ENCODE results near the gene CABYR. TPM values are rescaled to one million over a fixed set of nuclear protein-coding genes. Genes with fewer than 3 reads are reported as not detected.

The CABYR gene
- total RNA-seq, 4 donors from 2014 or later: 0.26 to 1.1 (median 0.78) TPM

DNA sequence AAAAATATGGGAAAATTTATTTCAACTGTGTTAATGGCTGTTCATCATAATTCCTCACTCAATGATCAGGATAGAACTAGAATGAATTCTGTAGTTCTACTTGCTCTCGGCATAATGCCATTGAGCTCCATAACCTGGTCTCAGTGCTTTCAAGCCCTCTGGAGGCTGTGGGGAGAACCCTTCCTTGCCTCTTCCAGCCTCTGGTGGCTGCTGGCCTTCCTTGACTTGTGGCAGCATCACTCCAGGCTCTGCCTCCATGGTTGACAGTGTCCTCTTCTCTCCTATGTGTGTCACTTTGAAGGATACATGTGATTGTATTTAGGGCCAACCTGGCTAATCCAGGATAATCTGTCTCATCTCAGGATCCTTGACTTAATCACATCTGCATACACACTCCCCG is 26.9 kb upstream of the CABYR start:
- H3K4me3 ChIP-seq: no peak overlapping the region
- WGBS, 2 donors: 74 to 85% methylated on average over 2 of the region's 2 CpGs
- TF ChIP-seq POLR2A (IDR thresholded peaks at IDR 0.05): no peak
- TF ChIP-seq, protein P1, sequence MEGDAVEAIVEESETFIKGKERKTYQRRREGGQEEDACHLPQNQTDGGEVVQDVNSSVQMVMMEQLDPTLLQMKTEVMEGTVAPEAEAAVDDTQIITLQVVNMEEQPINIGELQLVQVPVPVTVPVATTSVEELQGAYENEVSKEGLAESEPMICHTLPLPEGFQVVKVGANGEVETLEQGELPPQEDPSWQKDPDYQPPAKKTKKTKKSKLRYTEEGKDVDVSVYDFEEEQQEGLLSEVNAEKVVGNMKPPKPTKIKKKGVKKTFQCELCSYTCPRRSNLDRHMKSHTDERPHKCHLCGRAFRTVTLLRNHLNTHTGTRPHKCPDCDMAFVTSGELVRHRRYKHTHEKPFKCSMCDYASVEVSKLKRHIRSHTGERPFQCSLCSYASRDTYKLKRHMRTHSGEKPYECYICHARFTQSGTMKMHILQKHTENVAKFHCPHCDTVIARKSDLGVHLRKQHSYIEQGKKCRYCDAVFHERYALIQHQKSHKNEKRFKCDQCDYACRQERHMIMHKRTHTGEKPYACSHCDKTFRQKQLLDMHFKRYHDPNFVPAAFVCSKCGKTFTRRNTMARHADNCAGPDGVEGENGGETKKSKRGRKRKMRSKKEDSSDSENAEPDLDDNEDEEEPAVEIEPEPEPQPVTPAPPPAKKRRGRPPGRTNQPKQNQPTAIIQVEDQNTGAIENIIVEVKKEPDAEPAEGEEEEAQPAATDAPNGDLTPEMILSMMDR (IDR thresholded peaks at IDR 0.05): no peak
- peaks cover 0 to 35% (median 0%) of the 10 kb centered on the region in 3 donors for H3K36me3 ChIP-seq
- no peak for DNase-seq
- intact Hi-C loops (cut with DNase I): loop anchor here (10.0 kb wide), 2 partner anchors 97 to 167 kb away; partner anchors contain the start of gene TTC39C
- H3K27me3 ChIP-seq: no peaks in the 10 kb centered on the region
- H3K4me1 ChIP-seq: peaks cover 0 to 10% (median 0%) of the 10 kb centered on the region in 3 donors
- H3K9me3 ChIP-seq: no peaks in the 10 kb centered on the region
- H3K27ac ChIP-seq: no peak overlapping the region

- H3K36me3 ChIP-seq: peaks cover 0 to 35% (median 0%) of the 10 kb centered on the region in 3 donors
- no peak overlapping the region for H3K27ac ChIP-seq
- H3K9me3 ChIP-seq: no peaks in the 10 kb centered on the region
- no peaks in the 10 kb centered on the region for H3K27me3 ChIP-seq
- WGBS, 2 donors: 87 to 97% methylated on average over 3 to 4 of the region's 4 CpGs
- H3K4me1 ChIP-seq: peaks cover 0 to 10% (median 0%) of the 10 kb centered on the region in 3 donors
- no peak for TF ChIP-seq POLR2A (IDR thresholded peaks at IDR 0.05)
- TF ChIP-seq, protein P1 (IDR thresholded peaks at IDR 0.05): no peak
- H3K4me3 ChIP-seq: no peak overlapping the region
- DNase-seq: no peak
- intact Hi-C loops (cut with DNase I): loop anchor here (10.0 kb wide), 2 partner anchors 98 to 168 kb away; partner anchors contain the start of gene TTC39C
Observed at GRCh38 chr18:24112464-24112863, 26.4 kb upstream of the CABYR start.

- TF ChIP-seq POLR2A (IDR thresholded peaks at IDR 0.05): no peak
- TF ChIP-seq, protein P1 (IDR thresholded peaks at IDR 0.05): no peak
- no peak for DNase-seq
- intact Hi-C loops (cut with DNase I): loop anchor here (10.0 kb wide), 2 partner anchors 98 to 168 kb away; partner anchors contain the start of gene TTC39C
- no peaks in the 10 kb centered on the region for H3K9me3 ChIP-seq
- H3K36me3 ChIP-seq: peaks cover 0 to 29% (median 0%) of the 10 kb centered on the region in 3 donors
- no peak overlapping the region for H3K27ac ChIP-seq
- H3K4me3 ChIP-seq: no peak overlapping the region
- WGBS, 2 donors: 65 to 66% methylated on average over 12 of the region's 15 CpGs
- peaks cover 0 to 10% (median 0%) of the 10 kb centered on the region in 3 donors for H3K4me1 ChIP-seq
- H3K27me3 ChIP-seq: no peaks in the 10 kb centered on the region
Observed at GRCh38 chr18:24112874-24113615, 25.8 kb upstream of the CABYR start.

GRCh38 chr18:24114924-24115549 is 23.8 kb upstream of the CABYR start:
- H3K27me3 ChIP-seq: no peaks in the 10 kb centered on the region
- H3K9me3 ChIP-seq: no peaks in the 10 kb centered on the region
- H3K27ac ChIP-seq: no peak overlapping the region
- no peak overlapping the region for H3K4me3 ChIP-seq
- no peak for DNase-seq
- 86 to 87% methylated on average over 4 of the region's 4 CpGs for WGBS, 2 donors
- intact Hi-C loops (cut with DNase I): loop anchor here (10.0 kb wide), 2 partner anchors 100 to 170 kb away; partner anchors contain the start of gene TTC39C
- peaks cover 0 to 35% (median 0%) of the 10 kb centered on the region in 3 donors for H3K36me3 ChIP-seq
- TF ChIP-seq, protein P1 (IDR thresholded peaks at IDR 0.05): no peak
- TF ChIP-seq POLR2A (IDR thresholded peaks at IDR 0.05): no peak
- H3K4me1 ChIP-seq: peaks cover 0 to 10% (median 0%) of the 10 kb centered on the region in 3 donors

GRCh38 chr18:24115628-24116027 is 23.2 kb upstream of the CABYR start:
- Histone ChIP-seq H3K27ac (no peak overlapping the region), H3K9me3 (no peaks in the 10 kb centered on the region), H3K4me1 (peaks cover 0 to 10% (median 0%) of the 10 kb centered on the region in 3 donors), H3K36me3 (peaks cover 0 to 41% (median 0%) of the 10 kb centered on the region in 3 donors), H3K4me3 (no peak overlapping the region), H3K27me3 (no peaks in the 10 kb centered on the region)
- no peak for TF ChIP-seq POLR2A (IDR thresholded peaks at IDR 0.05)
- TF ChIP-seq, protein P1 (IDR thresholded peaks at IDR 0.05): no peak
- no peak for DNase-seq
- 39 to 64% methylated on average over 2 of the region's 2 CpGs for WGBS, 2 donors
- intact Hi-C loops (cut with DNase I): loop anchor here (10.0 kb wide), 2 partner anchors 101 to 171 kb away; partner anchors contain the start of gene TTC39C
